ENCODE results near the gene TMEFF1. TPM values are rescaled to one million over a fixed set of nuclear protein-coding genes. Genes with fewer than 3 reads are reported as not detected.
A peak's percentile ranks its signal among the peaks of the same experiment; 100 is the strongest.

Gene TMEFF1
- total and polyA plus RNA-seq, 10 of the 15 experiments (the other 5 are each of a cell fraction or from before 2014, with no cell fraction given): 0.03 to 0.55 (median 0.11) TPM; not detected in 3

DNA sequence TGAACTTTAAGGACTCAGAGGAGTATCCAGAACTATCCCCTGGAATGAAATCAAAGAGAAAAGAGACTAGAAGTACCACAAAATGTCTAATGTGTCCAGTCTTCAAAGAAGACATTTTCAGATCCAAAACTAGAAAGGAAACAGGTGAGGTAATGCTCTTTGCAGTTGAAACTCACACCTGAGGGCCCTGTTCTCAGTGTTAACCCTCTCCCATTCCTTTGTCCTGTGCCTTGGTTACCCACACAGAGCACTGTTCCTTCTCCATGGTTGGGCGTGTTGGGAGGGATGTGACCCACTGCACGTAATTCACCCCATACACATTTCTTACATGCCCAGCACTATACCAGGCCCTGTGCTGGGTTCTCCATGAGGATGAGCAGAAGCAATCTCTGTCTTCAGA is 24.7 kb upstream of the TMEFF1 start:
- RAD21 ChIA-PET (ENCODE audit: unreplicated experiment): no interaction called here
- Histone ChIP-seq H3K4me2 (ENCODE audit: control insufficient read depth, insufficient read depth) (no peak overlapping the region), H3K79me2 (ENCODE audit: control insufficient read depth, insufficient read depth, low read length) (no peaks in the 10 kb centered on the region), H2AFZ (ENCODE audit: control insufficient read depth, low read depth, low read length) (no peak overlapping the region), H3K27me3 (replicated peaks in 1 of 2; ENCODE audit: control insufficient read depth in 2 of 2, insufficient read depth in 2 of 2, low read length in 1 of 2) (no peaks in the 10 kb centered on the region), H3K9ac (ENCODE audit: control insufficient read depth, insufficient read depth, low read length) (no peak overlapping the region), H4K20me1 (ENCODE audit: control insufficient read depth, insufficient read depth) (no peaks in the 10 kb centered on the region), H3K4me1 (ENCODE audit: control insufficient read depth, insufficient read depth, low read length) (peaks cover 14% of the 10 kb centered on the region), H3K27ac (ENCODE audit: control insufficient read depth, insufficient read depth) (no peak overlapping the region), H3K9me3 (replicated peaks; ENCODE audit: control insufficient read depth, insufficient read depth, low read length) (no peaks in the 10 kb centered on the region), H3K4me3 (no peak overlapping the region), H3K36me3 (ENCODE audit: control insufficient read depth in 2 of 2, insufficient read depth in 2 of 2, low read length in 1 of 2) (no peaks in the 10 kb centered on the region)
- TF ChIP-seq PRDM15 (CRISPR knock-in tag; IDR thresholded peaks at IDR 0.05) (no peak), PAX8 (IDR thresholded peaks at IDR 0.05) (no peak), CTCF (IDR thresholded peaks at IDR 0.05 in 2 of 3, conservative IDR thresholded peaks at IDR 0.05 in 1 of 3; ENCODE audit: control insufficient read depth in 2 of 3, extremely low read depth in 1 of 3, insufficient read depth in 1 of 3, low read depth in 3 of 3, low read length in 3 of 3) (no peak), RAD51 (IDR thresholded peaks at IDR 0.05) (no peak), SIN3A (IDR thresholded peaks at IDR 0.05; ENCODE audit: low read depth, low read length) (no peak), SRF (IDR thresholded peaks at IDR 0.05; ENCODE audit: low read depth in 2 of 2, low read length in 2 of 2) (no peak), NFYB (IDR thresholded peaks at IDR 0.05; ENCODE audit: insufficient read depth, low read depth, low read length) (no peak), TCF12 (IDR thresholded peaks at IDR 0.05; ENCODE audit: low read depth, low read length) (no peak), SREBF1 (IDR thresholded peaks at IDR 0.05; ENCODE audit: low read length) (no peak)
- FAIRE-seq: no peak
- BruUV-seq (replicated peaks): no TSS peak
- peak; percentile 18; the same call in 1 of the 3 replicates for ATAC-seq
- intact Hi-C loops (cut with micrococcal nuclease; ENCODE audit: unreplicated experiment): no loop called here
- POLR2A ChIA-PET: no interaction called here
- DNase-seq (ENCODE audit: low read depth, low spot score): no peak
- CTCF ChIA-PET: interaction anchor here (0.7 to 4.2 kb wide), 3 partner anchors 11 to 1058 kb away, joined by 3 to 25 read pairs (median 4); no protein-coding TSS in a partner anchor
- in situ Hi-C loops (cut with MboI): no loop called here
- SMC1A ChIA-PET (ENCODE audit: uncharacterized antibody, unreplicated experiment): no interaction called here
- 97% methylated on average over 2 of the region's 2 CpGs for WGBS (ENCODE audit: insufficient coverage, insufficient replicate concordance, low lambda C conversion rate, missing lambda C conversion rate)

Data from GM12878 (cell line).